ENCODE data around the gene PARP4.

Gene PARP4

DNA sequence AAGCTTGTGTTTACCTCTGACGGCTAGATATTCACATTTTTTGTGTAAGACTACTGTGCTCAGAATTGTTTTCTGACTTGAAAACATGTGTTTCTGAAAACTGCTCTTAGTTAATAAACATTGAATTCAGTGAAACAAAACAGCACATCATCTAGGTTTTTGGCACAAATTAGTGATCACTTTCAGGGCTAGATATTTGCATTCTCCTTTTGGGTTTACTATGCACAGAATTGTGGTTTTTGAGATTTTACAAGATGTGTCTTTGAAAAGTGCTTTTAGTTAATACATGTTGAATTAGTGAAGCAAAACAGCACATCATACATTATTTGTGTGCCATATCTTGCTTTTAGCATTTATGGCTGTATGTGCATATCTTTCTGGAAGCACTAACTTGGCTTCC, 8.2 kb upstream of the PARP4 start:
- no peak overlapping the region for H3K4me3 ChIP-seq (ENCODE audit: low read depth in 1 of 2, low read length in 1 of 2)
- no peaks in the 10 kb centered on the region for H3K36me3 ChIP-seq
- no peaks in the 10 kb centered on the region for H3K9me3 ChIP-seq
- H3K27ac ChIP-seq, result no peak overlapping the region
- no peaks in the 10 kb centered on the region for H3K4me1 ChIP-seq (ENCODE audit: control insufficient read depth in 1 of 2, insufficient read depth in 1 of 2, low read depth in 1 of 2, low read length in 1 of 2)
- TF ChIP-seq CTCF (IDR thresholded peaks at IDR 0.05), result no peak
- H3K27me3 ChIP-seq, result no peaks in the 10 kb centered on the region

DNA sequence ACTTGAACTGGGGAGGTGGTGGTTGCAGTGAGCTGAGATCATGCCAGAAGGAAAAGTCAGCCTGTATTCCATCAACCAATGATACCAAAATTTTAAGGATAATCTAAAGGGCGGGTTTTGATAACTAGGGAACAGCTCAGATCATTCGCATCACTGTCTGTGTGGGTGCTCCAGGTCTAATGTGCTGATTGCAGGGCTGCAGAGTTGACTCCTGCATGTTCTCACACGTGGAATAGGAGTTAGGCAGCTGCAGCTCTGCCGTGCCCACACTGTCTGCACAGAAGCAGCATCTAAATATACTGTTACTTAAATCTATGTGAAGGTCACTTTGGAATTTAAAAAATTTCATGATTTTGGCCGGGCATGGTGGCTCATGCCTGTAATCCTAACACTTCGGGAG, 4.3 kb upstream of the PARP4 start:
- no peak overlapping the region for H3K4me3 ChIP-seq (ENCODE audit: low read depth in 1 of 2, low read length in 1 of 2)
- no peak for TF ChIP-seq CTCF (IDR thresholded peaks at IDR 0.05)
- H3K4me1 ChIP-seq (ENCODE audit: control insufficient read depth in 1 of 2, insufficient read depth in 1 of 2, low read depth in 1 of 2, low read length in 1 of 2), result peaks cover 5 to 8% of the 10 kb centered on the region in 2 experiments

DNA sequence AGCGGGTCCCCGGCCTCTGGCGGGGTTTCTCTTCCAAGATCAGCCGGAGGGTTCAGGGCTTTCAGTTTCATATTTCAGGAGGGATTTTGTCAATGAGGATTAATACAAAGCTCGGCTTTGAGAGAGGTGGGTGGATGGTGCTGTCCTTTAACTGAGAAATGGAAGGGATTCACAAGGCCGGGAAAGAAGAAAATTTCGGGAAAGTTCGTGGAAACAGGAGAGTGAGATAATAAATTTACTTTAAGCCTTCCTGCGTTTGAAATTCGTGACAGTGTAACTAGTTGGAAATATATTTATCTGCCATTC, 283 bp upstream of the PARP4 start:
- TF ChIP-seq CTCF (IDR thresholded peaks at IDR 0.05), result no peak
- H3K9me3 ChIP-seq, result no peaks in the 10 kb centered on the region
- H3K4me3 ChIP-seq (ENCODE audit: low read depth in 1 of 2, low read length in 1 of 2), result peak overlapping the region; percentile 93 to 97

More for the DNA sequence above, 4.3 kb upstream of the PARP4 start:
- no peak overlapping the region for H3K27ac ChIP-seq
- H3K27me3 ChIP-seq, result no peaks in the 10 kb centered on the region
- H3K9me3 ChIP-seq, result no peaks in the 10 kb centered on the region
- H3K36me3 ChIP-seq, result no peaks in the 10 kb centered on the region

GRCh38 chr13:24511816-24512196, 772 bp downstream of the PARP4 start:
- H3K27me3 ChIP-seq, result no peaks in the 10 kb centered on the region
- no peaks in the 10 kb centered on the region for H3K9me3 ChIP-seq
- peak overlapping the region; percentile 99 for H3K27ac ChIP-seq
- no peak for TF ChIP-seq CTCF (IDR thresholded peaks at IDR 0.05)
- peaks cover 36 to 41% of the 10 kb centered on the region in 2 experiments for H3K4me1 ChIP-seq (ENCODE audit: control insufficient read depth in 1 of 2, insufficient read depth in 1 of 2, low read depth in 1 of 2, low read length in 1 of 2)
- no peaks in the 10 kb centered on the region for H3K36me3 ChIP-seq
- peak overlapping the region; percentile 93 to 97 for H3K4me3 ChIP-seq (ENCODE audit: low read depth in 1 of 2, low read length in 1 of 2)

More for the DNA sequence above, 283 bp upstream of the PARP4 start:
- H3K27me3 ChIP-seq, result no peaks in the 10 kb centered on the region
- H3K36me3 ChIP-seq, result no peaks in the 10 kb centered on the region
- peak overlapping the region; percentile 99 for H3K27ac ChIP-seq
- H3K4me1 ChIP-seq (ENCODE audit: control insufficient read depth in 1 of 2, insufficient read depth in 1 of 2, low read depth in 1 of 2, low read length in 1 of 2), result peaks cover 32 to 36% of the 10 kb centered on the region in 2 experiments

GRCh38 chr13:24511019-24511815, 1.4 kb downstream of the PARP4 start:
- Histone ChIP-seq H3K27me3 (no peaks in the 10 kb centered on the region), H3K4me3 (ENCODE audit: low read depth in 1 of 2, low read length in 1 of 2) (peak overlapping the region; percentile 93 to 97), H3K9me3 (no peaks in the 10 kb centered on the region), H3K4me1 (ENCODE audit: control insufficient read depth in 1 of 2, insufficient read depth in 1 of 2, low read depth in 1 of 2, low read length in 1 of 2) (peaks cover 36 to 47% of the 10 kb centered on the region in 2 experiments), H3K27ac (peak overlapping the region; percentile 99), H3K36me3 (peaks cover 3% of the 10 kb centered on the region)
- TF ChIP-seq CTCF (IDR thresholded peaks at IDR 0.05), result peak; percentile 22
